Activated naive CD4-positive, alpha-beta T cell treated with anti-CD3 and anti-CD28 coated beads, Interleukin-2, amount 50 U/mL, for 24 hours (primary cell): ENCODE measurements around the gene ZNF146.
"Not testable (repeated sequence)": the region's sequence is repeated elsewhere in the genome, so short reads cannot be mapped to it uniquely, and the experiment has no call there.

Experiments used
- H3K27ac Mint-ChIP-seq: one replicate; pipeline ENCODE4 v1.8.0; 2021; ENCODE audit warnings: mild to moderate bottlenecking, mixed read lengths
- H3K27me3 Mint-ChIP-seq: one replicate; pipeline ENCODE4 v1.8.0; 2021; ENCODE audit warnings: mixed read lengths
- H3K36me3 Mint-ChIP-seq: one replicate; pipeline ENCODE4 v1.8.0; 2021; ENCODE audit warnings: mixed read lengths
- H3K4me1 Mint-ChIP-seq: one replicate; pipeline ENCODE4 v1.8.0; 2021; ENCODE audit warnings: mixed read lengths
- H3K4me3 Mint-ChIP-seq: one replicate; pipeline ENCODE4 v1.8.0; 2021; ENCODE audit warnings: mild to moderate bottlenecking, mixed read lengths
- H3K9me3 Mint-ChIP-seq: one replicate; pipeline ENCODE4 v1.8.0; 2021; ENCODE audit warnings: mixed read lengths

The ZNF146 gene

GRCh38 chr19:36214386-36215275 lies at the start of gene ZNF146, which contains the start of gene ZNF565:
ZNF146 (plus strand) TSS chr19:36215106; CDS start chr19:36236441, 21,335 bp downstream.
ZNF565 (minus strand) TSS chr19:36214665; CDS start chr19:36201985, 12,680 bp downstream.
- Mint-ChIP-seq H3K4me3 (no peak within 1 kb of the TSS), H3K27me3 (no peaks in the 10 kb centered on the region), H3K9me3 (peaks cover 5% of the 10 kb centered on the region)

GRCh38 chr19:36169084-36169760 lies 45.7 kb upstream of the ZNF146 start:
- no peak overlapping the region for H3K4me3 Mint-ChIP-seq
- H3K36me3 Mint-ChIP-seq = no peaks in the 10 kb centered on the region
- peaks cover 4% of the 10 kb centered on the region for H3K4me1 Mint-ChIP-seq
- H3K9me3 Mint-ChIP-seq = no peaks in the 10 kb centered on the region
- no peak overlapping the region for H3K27ac Mint-ChIP-seq
- H3K27me3 Mint-ChIP-seq = no peaks in the 10 kb centered on the region

More at GRCh38 chr19:36214386-36215275, at the start of gene ZNF146, which contains the start of gene ZNF565:
- Mint-ChIP-seq H3K27ac (no peak within 1 kb of the TSS), H3K4me1 (peaks cover 25% of the 10 kb centered on the region), H3K36me3 (peaks cover 13% of the 10 kb centered on the region)

GRCh38 chr19:36172852-36173251 lies 42.1 kb upstream of the ZNF146 start:
- Mint-ChIP-seq H3K4me3 (no peak overlapping the region), H3K27me3 (no peaks in the 10 kb centered on the region), H3K9me3 (no peaks in the 10 kb centered on the region), H3K36me3 (no peaks in the 10 kb centered on the region), H3K27ac (no peak overlapping the region), H3K4me1 (peaks cover 4% of the 10 kb centered on the region)

- H3K27me3 Mint-ChIP-seq, H3K27ac Mint-ChIP-seq, H3K4me3 Mint-ChIP-seq, H3K36me3 Mint-ChIP-seq, H3K4me1 Mint-ChIP-seq, H3K9me3 Mint-ChIP-seq: not testable (repeated sequence)
Observed at GRCh38 chr19:36173846-36174245, 41.1 kb upstream of the ZNF146 start.

GRCh38 chr19:36179077-36179476 lies 35.8 kb upstream of the ZNF146 start:
- not testable (repeated sequence) for H3K4me1 Mint-ChIP-seq, H3K4me3 Mint-ChIP-seq, H3K27ac Mint-ChIP-seq, H3K36me3 Mint-ChIP-seq, H3K9me3 Mint-ChIP-seq, H3K27me3 Mint-ChIP-seq

GRCh38 chr19:36182612-36183244 lies 32.2 kb upstream of the ZNF146 start:
- Mint-ChIP-seq H3K36me3 (peaks cover 6% of the 10 kb centered on the region), H3K27me3 (no peaks in the 10 kb centered on the region), H3K27ac (no peak overlapping the region), H3K9me3 (no peaks in the 10 kb centered on the region), H3K4me3 (no peak overlapping the region), H3K4me1 (no peaks in the 10 kb centered on the region)

GRCh38 chr19:36183245-36183628 lies 31.7 kb upstream of the ZNF146 start:
- Mint-ChIP-seq H3K9me3 (no peaks in the 10 kb centered on the region), H3K4me1 (no peaks in the 10 kb centered on the region), H3K4me3 (no peak overlapping the region), H3K27ac (no peak overlapping the region), H3K36me3 (peaks cover 6% of the 10 kb centered on the region), H3K27me3 (no peaks in the 10 kb centered on the region)

- H3K4me3 Mint-ChIP-seq, H3K4me1 Mint-ChIP-seq, H3K27ac Mint-ChIP-seq, H3K36me3 Mint-ChIP-seq, H3K9me3 Mint-ChIP-seq, H3K27me3 Mint-ChIP-seq: not testable (repeated sequence)
Observed at GRCh38 chr19:36186722-36187121, 28.2 kb upstream of the ZNF146 start.

- H3K36me3 Mint-ChIP-seq = peaks cover 6% of the 10 kb centered on the region
- H3K4me3 Mint-ChIP-seq = no peak overlapping the region
- H3K4me1 Mint-ChIP-seq = no peaks in the 10 kb centered on the region
- H3K27me3 Mint-ChIP-seq = no peaks in the 10 kb centered on the region
- H3K9me3 Mint-ChIP-seq = no peaks in the 10 kb centered on the region
- H3K27ac Mint-ChIP-seq = no peak overlapping the region
Observed at GRCh38 chr19:36196249-36196648, 18.7 kb upstream of the ZNF146 start.

- H3K4me3 Mint-ChIP-seq = no peak overlapping the region
- no peaks in the 10 kb centered on the region for H3K9me3 Mint-ChIP-seq
- H3K36me3 Mint-ChIP-seq = peaks cover 6% of the 10 kb centered on the region
- H3K4me1 Mint-ChIP-seq = no peaks in the 10 kb centered on the region
- no peaks in the 10 kb centered on the region for H3K27me3 Mint-ChIP-seq
- H3K27ac Mint-ChIP-seq = no peak overlapping the region
Observed at GRCh38 chr19:36198119-36198518, 16.8 kb upstream of the ZNF146 start.

GRCh38 chr19:36201684-36202083 lies 13.2 kb upstream of the ZNF146 start:
- Mint-ChIP-seq H3K27me3 (no peaks in the 10 kb centered on the region), H3K4me1 (no peaks in the 10 kb centered on the region), H3K27ac (no peak overlapping the region), H3K4me3 (no peak overlapping the region), H3K9me3 (no peaks in the 10 kb centered on the region), H3K36me3 (peaks cover 4% of the 10 kb centered on the region)

GRCh38 chr19:36203293-36203692 lies 11.6 kb upstream of the ZNF146 start:
- H3K4me3 Mint-ChIP-seq = no peak overlapping the region
- H3K9me3 Mint-ChIP-seq = no peaks in the 10 kb centered on the region

GRCh38 chr19:36207605-36208252 lies 7.2 kb upstream of the ZNF146 start:
- Mint-ChIP-seq H3K9me3 (no peaks in the 10 kb centered on the region), H3K4me1 (no peaks in the 10 kb centered on the region), H3K4me3 (no peak overlapping the region), H3K27ac (no peak overlapping the region), H3K36me3 (peaks cover 4% of the 10 kb centered on the region), H3K27me3 (no peaks in the 10 kb centered on the region)

More at GRCh38 chr19:36203293-36203692, 11.6 kb upstream of the ZNF146 start:
- Mint-ChIP-seq H3K27me3 (no peaks in the 10 kb centered on the region), H3K27ac (no peak overlapping the region), H3K36me3 (peaks cover 4% of the 10 kb centered on the region), H3K4me1 (no peaks in the 10 kb centered on the region)

GRCh38 chr19:36209372-36209771 lies 5.5 kb upstream of the ZNF146 start:
- H3K4me1 Mint-ChIP-seq = peaks cover 3% of the 10 kb centered on the region
- H3K27ac Mint-ChIP-seq = no peak overlapping the region
- no peaks in the 10 kb centered on the region for H3K9me3 Mint-ChIP-seq
- H3K4me3 Mint-ChIP-seq = no peak overlapping the region
- peaks cover 4% of the 10 kb centered on the region for H3K36me3 Mint-ChIP-seq
- H3K27me3 Mint-ChIP-seq = no peaks in the 10 kb centered on the region

GRCh38 chr19:36210497-36210896 lies 4.4 kb upstream of the ZNF146 start:
- Mint-ChIP-seq H3K27ac (no peak overlapping the region), H3K4me3 (no peak overlapping the region), H3K27me3 (no peaks in the 10 kb centered on the region), H3K9me3 (no peaks in the 10 kb centered on the region), H3K36me3 (peaks cover 4% of the 10 kb centered on the region), H3K4me1 (peaks cover 3% of the 10 kb centered on the region)
